Tibial nerve (tissue), 4 donors: ENCODE results near the gene ERCC4.

Experiments used
- EP300 ChIP-seq, 2 donors: sonication (generic); formaldehyde crosslinking; IDR thresholded peaks; one replicate each; pipeline ENCODE4 v1.6.1; 2017; ENCODE audit warnings: antibody characterized with exemption in 2 of 2, mild to moderate bottlenecking in 1 of 2
- POLR2A ChIP-seq, 2 donors: fragments of 450-650 bp; IDR thresholded peaks; one replicate each; pipeline ENCODE4 v1.6.1; 2017; ENCODE audit warnings: antibody characterized with exemption in 2 of 2, mild to moderate bottlenecking in 2 of 2, moderate library complexity in 2 of 2
- TF ChIP-seq, protein P1 (sequence below), 5 experiments: fragments of 200-600 bp in 3 of 5; fragments of 450-650 bp in 2 of 5; sonication (generic) in 3 of 5; IDR thresholded peaks; one replicate each; pipeline ENCODE4 v1.5.1; 2016 to 2019; ENCODE audit warnings: antibody characterized with exemption in 5 of 5, mild to moderate bottlenecking in 3 of 5, moderate library complexity in 2 of 5

DNA sequence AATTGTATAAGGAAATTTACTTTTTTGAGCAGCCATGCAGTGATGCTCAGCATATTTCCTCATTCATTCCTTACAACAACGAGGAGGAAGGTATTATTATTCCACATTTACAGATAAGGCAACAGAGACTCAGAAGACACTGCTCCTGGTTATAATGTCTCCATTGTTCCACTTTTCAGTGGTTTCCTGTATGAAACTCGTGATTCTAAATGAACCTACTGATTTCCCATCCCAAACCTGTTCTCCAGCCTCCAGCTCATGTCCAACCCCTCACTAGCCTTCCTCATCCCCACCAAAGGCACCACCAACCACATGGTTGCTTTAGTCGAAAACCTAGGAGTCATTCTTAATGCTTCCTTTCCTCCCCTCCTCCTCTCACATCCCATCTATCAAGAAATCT, 12.5 kb upstream of the ERCC4 start:
- TF ChIP-seq EP300 (IDR thresholded peaks at IDR 0.05) (no peak), POLR2A (IDR thresholded peaks at IDR 0.05) (no peak)
- TF ChIP-seq, protein P1, sequence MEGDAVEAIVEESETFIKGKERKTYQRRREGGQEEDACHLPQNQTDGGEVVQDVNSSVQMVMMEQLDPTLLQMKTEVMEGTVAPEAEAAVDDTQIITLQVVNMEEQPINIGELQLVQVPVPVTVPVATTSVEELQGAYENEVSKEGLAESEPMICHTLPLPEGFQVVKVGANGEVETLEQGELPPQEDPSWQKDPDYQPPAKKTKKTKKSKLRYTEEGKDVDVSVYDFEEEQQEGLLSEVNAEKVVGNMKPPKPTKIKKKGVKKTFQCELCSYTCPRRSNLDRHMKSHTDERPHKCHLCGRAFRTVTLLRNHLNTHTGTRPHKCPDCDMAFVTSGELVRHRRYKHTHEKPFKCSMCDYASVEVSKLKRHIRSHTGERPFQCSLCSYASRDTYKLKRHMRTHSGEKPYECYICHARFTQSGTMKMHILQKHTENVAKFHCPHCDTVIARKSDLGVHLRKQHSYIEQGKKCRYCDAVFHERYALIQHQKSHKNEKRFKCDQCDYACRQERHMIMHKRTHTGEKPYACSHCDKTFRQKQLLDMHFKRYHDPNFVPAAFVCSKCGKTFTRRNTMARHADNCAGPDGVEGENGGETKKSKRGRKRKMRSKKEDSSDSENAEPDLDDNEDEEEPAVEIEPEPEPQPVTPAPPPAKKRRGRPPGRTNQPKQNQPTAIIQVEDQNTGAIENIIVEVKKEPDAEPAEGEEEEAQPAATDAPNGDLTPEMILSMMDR (IDR thresholded peaks at IDR 0.05) = no peak
